Ovary (tissue), 9 donors: ENCODE measurements around the gene CELF6. TPM values are rescaled to one million over a fixed set of nuclear protein-coding genes. Genes with fewer than 3 reads are reported as not detected.

ENCODE experiments used
- DNase-seq, 5 donors: peaks; one replicate each; pipeline ENCODE4 v3.0.0-alpha.2; 2019 to 2020
- H3K27ac ChIP-seq, 2 donors: fragments of 200-600 bp; one replicate each; pipeline versions ENCODE4 v1.5.1 to v1.8.0; 2019 to 2022
- H3K27me3 ChIP-seq: fragments of 200-600 bp; one replicate; pipeline ENCODE4 v1.8.0; 2022
- H3K36me3 ChIP-seq: fragments of 200-600 bp; sonication (generic); one replicate; pipeline ENCODE4 v1.5.1; 2019
- H3K4me1 ChIP-seq: one replicate; pipeline ENCODE4 v1.8.1; 2013; ENCODE audit warnings: mild to moderate bottlenecking, moderate library complexity; ENCODE audit not compliant: insufficient read depth
- H3K4me3 ChIP-seq: fragments of 200-600 bp; sonication (generic); one replicate; pipeline ENCODE4 v1.5.1; 2017
- H3K9me3 ChIP-seq, 2 donors: fragments of 200-600 bp in 1 of 2; sonication (generic) in 1 of 2; one replicate each; pipeline versions ENCODE4 v1.5.1 to v1.8.1; 2013 to 2019; ENCODE audit warnings: mild to moderate bottlenecking in 1 of 2, moderate library complexity in 1 of 2
- CTCF ChIP-seq, 3 donors: fragments of 450-650 bp in 2 of 3; fragments of 200-600 bp in 1 of 3; IDR thresholded peaks; one replicate each; pipeline versions ENCODE4 v1.5.1 to v1.8.0; 2016 to 2022; ENCODE audit warnings: antibody characterized with exemption in 3 of 3, mild to moderate bottlenecking in 1 of 3
- EP300 ChIP-seq: sonication (generic); formaldehyde crosslinking; IDR thresholded peaks from one replicate; pipeline ENCODE4 v1.6.1; 2017; ENCODE audit warnings: antibody characterized with exemption
- POLR2A ChIP-seq: fragments of 450-650 bp; IDR thresholded peaks from one replicate; pipeline ENCODE4 v1.6.1; 2017; ENCODE audit warnings: antibody characterized with exemption, mild to moderate bottlenecking, moderate library complexity
- WGBS, 3 donors: extraction: QIAGEN DNeasy Blood & Tissue Kit in 1 of 3; methylation state at CpG; one replicate each; pipeline versions ENCODE4 v1.1.5 to v1.1.7; 2013 to 2017; 5-methylcytosine and 5-hydroxymethylcytosine counted together
- intact Hi-C, 4 donors: fragments of 100-400 bp; cut with DNase I; formaldehyde crosslinking; loops; one replicate each; pipeline versions ENCODE4 v1.11.0 to v1.15.1; 2022 to 2023
- polyA plus RNA-seq, 2 donors: library from polyadenylated mRNA; stranded (reverse); fragments of 200-250 nt in 1 of 2; fragments of 350-450 nt in 1 of 2; fragmentation: Illumina TruSeq in 1 of 2; extraction: RNeasy Lipid Tissue Mini Kit (QIAGEN cat#74804) in 1 of 2; gene quantifications; one replicate each; pipeline ENCODE4 v1.2.3, GENCODE V29; 2013 to 2014
- total RNA-seq, 7 donors: library from RNA; depleted of rRNA in 2 of 7; stranded (reverse); fragments of >200 nt in 2 of 7; fragmentation: NEBNext Ultra II Directional in 3 of 7; extraction: Animal tissue kit (Norgen Biotek cat#: 25700) in 3 of 7; gene quantifications; one replicate each; pipeline versions ENCODE4 v1.1.0 to v1.2.4, GENCODE V29; 2016 to 2023
- donor health status: DM: no; HTN: no; CAD: no; lungs with moderate emphysema.
- donor health status: DM: no; HTN: no; CAD: no.
- donor health status: Bipolar disorder and iron deficiency.
- donor health status: DM: yes; HTN: yes; CAD: no.
- donor health status: DM: no; HTN: no; CAD: no.
- donor health status: DM: yes; HTN: yes; CAD: no.

The CELF6 gene
- total and polyA plus RNA-seq, 9 donors = 3.2 to 8.5 (median 4.7) TPM

DNA sequence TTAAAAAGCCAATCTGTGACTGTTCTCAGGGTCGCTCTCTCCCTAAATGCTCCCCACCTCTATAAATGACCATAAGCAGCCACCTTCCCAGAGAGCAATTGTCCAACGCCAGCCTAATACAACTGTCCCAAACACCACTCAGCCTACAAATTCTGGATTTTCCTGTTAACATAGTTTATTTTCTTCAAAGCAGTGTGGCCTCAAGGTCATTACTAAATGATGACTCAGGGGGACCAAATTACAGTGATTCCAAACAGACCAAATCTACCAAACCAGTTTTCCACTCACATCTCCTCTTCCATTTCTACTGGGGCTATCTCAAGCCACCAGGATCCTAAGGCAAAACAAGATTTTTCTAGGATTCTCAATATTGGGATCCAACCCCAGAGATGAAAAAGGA lies 33.3 kb upstream of the CELF6 start:
- TF ChIP-seq POLR2A (no peak), CTCF (IDR thresholded peaks at IDR 0.05) (no peak), EP300 (no peak)
- no peak overlapping the region for H3K27ac ChIP-seq
- no peak overlapping the region for H3K4me3 ChIP-seq
- 82 to 94% (median 93%) methylated on average over 2 of the region's 2 CpGs for WGBS, 3 donors
- no peak for DNase-seq
- intact Hi-C loops = loop anchor here in 1 of 4 donors (10.0 kb wide), 1 partner anchor 138 kb away; no protein-coding TSS in a partner anchor
- no peaks in the 10 kb centered on the region for H3K9me3 ChIP-seq
- no peaks in the 10 kb centered on the region for H3K27me3 ChIP-seq
- no peaks in the 10 kb centered on the region for H3K4me1 ChIP-seq
- no peaks in the 10 kb centered on the region for H3K36me3 ChIP-seq

DNA sequence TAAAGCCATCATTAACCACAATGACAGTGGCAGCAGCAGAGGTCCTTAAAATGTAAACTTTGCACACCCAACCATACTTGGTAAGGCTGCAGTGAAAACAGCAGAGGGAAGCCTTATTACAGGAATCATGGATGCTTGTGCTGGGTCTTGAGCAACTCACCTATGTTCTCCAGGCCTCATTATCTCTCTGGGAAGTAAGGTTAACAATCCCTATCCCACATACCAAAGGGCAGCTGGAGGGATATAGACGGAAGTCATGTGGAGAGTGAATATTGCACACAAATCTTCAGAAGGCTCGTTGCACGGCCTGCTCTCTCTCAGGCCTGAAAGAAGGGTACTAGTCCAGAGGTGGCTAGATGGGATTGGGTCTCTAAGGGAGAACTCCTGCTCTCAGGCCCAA lies 25.8 kb upstream of the CELF6 start:
- 86 to 93% (median 88%) methylated on average over 3 of the region's 3 CpGs for WGBS, 3 donors
- Histone ChIP-seq H3K36me3 (no peaks in the 10 kb centered on the region), H3K4me3 (no peak overlapping the region), H3K4me1 (no peaks in the 10 kb centered on the region), H3K27me3 (no peaks in the 10 kb centered on the region), H3K27ac (no peak overlapping the region), H3K9me3 (no peaks in the 10 kb centered on the region)
- no peak for DNase-seq
- TF ChIP-seq EP300 (no peak), POLR2A (no peak), CTCF (IDR thresholded peaks at IDR 0.05) (no peak)
- intact Hi-C loops = no loop called here

- H3K27ac ChIP-seq = no peak overlapping the region
- intact Hi-C loops = no loop called here
- no peak overlapping the region for H3K4me3 ChIP-seq
- WGBS, 3 donors = 78 to 83% (median 82%) methylated on average over 7 of the region's 7 CpGs
- H3K4me1 ChIP-seq = no peaks in the 10 kb centered on the region
- H3K36me3 ChIP-seq = no peaks in the 10 kb centered on the region
- H3K9me3 ChIP-seq = no peaks in the 10 kb centered on the region
- DNase-seq = no peak
- TF ChIP-seq EP300 = no peak
- no peaks in the 10 kb centered on the region for H3K27me3 ChIP-seq
These were observed 25.3 kb upstream of the CELF6 start for GRCh38 chr15:72345280-72345679.

- DNase-seq = no peak
- Histone ChIP-seq H3K4me3 (no peak overlapping the region), H3K27me3 (no peaks in the 10 kb centered on the region), H3K9me3 (no peaks in the 10 kb centered on the region), H3K27ac (no peak overlapping the region), H3K36me3 (no peaks in the 10 kb centered on the region), H3K4me1 (no peaks in the 10 kb centered on the region)
- intact Hi-C loops = no loop called here
- TF ChIP-seq EP300 = no peak
- 36 to 100% (median 92%) methylated on average over 1 of the region's 1 CpG for WGBS, 3 donors
These were observed 24.6 kb upstream of the CELF6 start for GRCh38 chr15:72344602-72345001.

GRCh38 chr15:72342385-72342784 lies 22.4 kb upstream of the CELF6 start:
- TF ChIP-seq EP300 (no peak), POLR2A (no peak)

GRCh38 chr15:72341361-72341760 lies 21.4 kb upstream of the CELF6 start:
- no peak for TF ChIP-seq CTCF (IDR thresholded peaks at IDR 0.05)
- TF ChIP-seq EP300 = no peak
- TF ChIP-seq POLR2A = no peak
- no peak overlapping the region for H3K4me3 ChIP-seq
- DNase-seq = no peak
- H3K9me3 ChIP-seq = no peaks in the 10 kb centered on the region
- no peaks in the 10 kb centered on the region for H3K4me1 ChIP-seq
- no peak overlapping the region for H3K27ac ChIP-seq
- no peaks in the 10 kb centered on the region for H3K36me3 ChIP-seq
- no peaks in the 10 kb centered on the region for H3K27me3 ChIP-seq
- 80 to 85% (median 82%) methylated on average over 6 of the region's 6 CpGs for WGBS, 3 donors
- intact Hi-C loops = no loop called here

More at GRCh38 chr15:72342385-72342784, 22.4 kb upstream of the CELF6 start:
- H3K9me3 ChIP-seq = no peaks in the 10 kb centered on the region
- DNase-seq = no peak
- WGBS, 3 donors = 67 to 71% (median 67%) methylated on average over 11 of the region's 11 CpGs
- H3K4me3 ChIP-seq = no peak overlapping the region
- no peaks in the 10 kb centered on the region for H3K27me3 ChIP-seq
- intact Hi-C loops = no loop called here
- H3K4me1 ChIP-seq = no peaks in the 10 kb centered on the region
- no peaks in the 10 kb centered on the region for H3K36me3 ChIP-seq
- H3K27ac ChIP-seq = no peak overlapping the region
